Measurements from ENCODE around the gene ADGRL3. TPM values are rescaled to one million over a fixed set of nuclear protein-coding genes. Genes with fewer than 3 reads are reported as not detected.

ADGRL3 gene
- total RNA-seq, 4 donors from 2014 or later = 0.67 to 4.6 (median 1.6) TPM

DNA sequence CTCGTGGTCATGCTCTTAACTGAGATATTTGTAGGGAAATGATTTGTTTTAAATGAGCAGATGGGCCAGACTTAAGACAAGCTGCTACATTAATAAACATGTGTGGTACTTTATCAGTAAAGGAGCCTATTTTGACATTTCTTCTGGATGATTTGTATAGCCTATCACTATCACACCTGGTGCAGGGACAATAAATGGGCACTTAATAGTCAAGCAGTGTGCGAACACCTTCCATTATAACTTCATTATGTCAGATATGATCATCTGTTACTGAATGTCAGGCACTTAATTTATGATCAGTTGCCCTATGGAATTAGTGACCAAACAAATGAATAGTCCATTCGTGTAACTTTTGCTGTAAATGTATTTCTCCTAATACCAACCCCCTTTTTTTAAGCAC lies 628.8 kb downstream of the ADGRL3 start:
- DNase-seq = no peak
- no peaks in the 10 kb centered on the region for H3K27me3 ChIP-seq
- H3K9me3 ChIP-seq = no peaks in the 10 kb centered on the region
- no peak overlapping the region for H3K27ac ChIP-seq
- H3K4me1 ChIP-seq = no peaks in the 10 kb centered on the region
- no peak for TF ChIP-seq POLR2A (IDR thresholded peaks at IDR 0.05)
- TF ChIP-seq, protein P1, sequence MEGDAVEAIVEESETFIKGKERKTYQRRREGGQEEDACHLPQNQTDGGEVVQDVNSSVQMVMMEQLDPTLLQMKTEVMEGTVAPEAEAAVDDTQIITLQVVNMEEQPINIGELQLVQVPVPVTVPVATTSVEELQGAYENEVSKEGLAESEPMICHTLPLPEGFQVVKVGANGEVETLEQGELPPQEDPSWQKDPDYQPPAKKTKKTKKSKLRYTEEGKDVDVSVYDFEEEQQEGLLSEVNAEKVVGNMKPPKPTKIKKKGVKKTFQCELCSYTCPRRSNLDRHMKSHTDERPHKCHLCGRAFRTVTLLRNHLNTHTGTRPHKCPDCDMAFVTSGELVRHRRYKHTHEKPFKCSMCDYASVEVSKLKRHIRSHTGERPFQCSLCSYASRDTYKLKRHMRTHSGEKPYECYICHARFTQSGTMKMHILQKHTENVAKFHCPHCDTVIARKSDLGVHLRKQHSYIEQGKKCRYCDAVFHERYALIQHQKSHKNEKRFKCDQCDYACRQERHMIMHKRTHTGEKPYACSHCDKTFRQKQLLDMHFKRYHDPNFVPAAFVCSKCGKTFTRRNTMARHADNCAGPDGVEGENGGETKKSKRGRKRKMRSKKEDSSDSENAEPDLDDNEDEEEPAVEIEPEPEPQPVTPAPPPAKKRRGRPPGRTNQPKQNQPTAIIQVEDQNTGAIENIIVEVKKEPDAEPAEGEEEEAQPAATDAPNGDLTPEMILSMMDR (IDR thresholded peaks at IDR 0.05) = no peak
- intact Hi-C loops (cut with DNase I) = no loop called here
- no peaks in the 10 kb centered on the region for H3K36me3 ChIP-seq
- 88 to 92% methylated on average over 3 of the region's 3 CpGs for WGBS, 2 donors
- H3K4me3 ChIP-seq (replicated peaks in 1 of 3) = no peak overlapping the region

DNA sequence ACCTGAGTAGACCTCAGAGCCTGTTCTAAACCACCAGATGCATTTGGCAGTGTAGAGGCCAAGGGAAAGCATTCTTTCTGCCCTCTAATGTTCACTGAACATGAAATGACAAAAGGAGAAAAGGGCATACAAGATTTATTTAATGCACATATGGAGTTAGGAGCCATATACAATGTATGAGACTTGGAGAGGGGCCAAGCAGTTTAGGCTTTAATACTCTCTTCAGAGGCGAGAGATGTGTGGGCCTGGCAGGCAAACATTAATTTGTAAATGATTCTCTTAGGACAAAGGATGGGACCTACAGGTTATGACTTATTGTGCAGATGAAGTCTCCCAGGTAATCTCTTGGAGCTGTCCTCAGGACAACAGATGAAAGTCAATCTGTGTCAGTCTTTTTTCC lies 631.9 kb downstream of the ADGRL3 start:
- Histone ChIP-seq H3K4me1 (no peaks in the 10 kb centered on the region), H3K36me3 (no peaks in the 10 kb centered on the region), H3K9me3 (no peaks in the 10 kb centered on the region), H3K27me3 (no peaks in the 10 kb centered on the region), H3K27ac (no peak overlapping the region), H3K4me3 (replicated peaks in 1 of 3) (no peak overlapping the region)
- 78 to 84% methylated on average over 1 of the region's 1 CpG for WGBS, 2 donors
- DNase-seq = no peak
- intact Hi-C loops (cut with DNase I) = no loop called here
- TF ChIP-seq POLR2A (IDR thresholded peaks at IDR 0.05) = no peak
- TF ChIP-seq, protein P1 (IDR thresholded peaks at IDR 0.05) = no peak

DNA sequence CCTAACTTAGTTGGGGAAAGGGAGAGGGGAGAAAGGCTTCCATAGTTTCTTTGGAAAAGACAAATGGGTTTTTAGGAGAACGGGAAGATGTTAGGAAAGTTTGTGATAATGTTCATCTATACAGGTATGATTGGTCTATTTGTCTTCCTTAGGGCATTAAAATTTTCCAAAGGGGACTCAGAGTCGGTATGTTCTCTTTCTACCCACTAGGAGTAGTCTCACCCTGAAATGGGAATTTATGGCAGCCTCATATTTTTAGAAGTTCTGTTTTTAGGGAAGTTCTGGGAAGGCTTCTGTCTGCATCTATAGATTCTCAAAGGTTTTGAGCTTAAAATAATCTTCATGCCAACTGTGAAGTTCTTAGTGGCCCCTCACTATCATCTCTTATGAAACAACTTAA lies 637.3 kb downstream of the ADGRL3 start:
- no peak for TF ChIP-seq POLR2A (IDR thresholded peaks at IDR 0.05)
- TF ChIP-seq, protein P1 (IDR thresholded peaks at IDR 0.05) = no peak
- H3K27me3 ChIP-seq = no peaks in the 10 kb centered on the region

DNA sequence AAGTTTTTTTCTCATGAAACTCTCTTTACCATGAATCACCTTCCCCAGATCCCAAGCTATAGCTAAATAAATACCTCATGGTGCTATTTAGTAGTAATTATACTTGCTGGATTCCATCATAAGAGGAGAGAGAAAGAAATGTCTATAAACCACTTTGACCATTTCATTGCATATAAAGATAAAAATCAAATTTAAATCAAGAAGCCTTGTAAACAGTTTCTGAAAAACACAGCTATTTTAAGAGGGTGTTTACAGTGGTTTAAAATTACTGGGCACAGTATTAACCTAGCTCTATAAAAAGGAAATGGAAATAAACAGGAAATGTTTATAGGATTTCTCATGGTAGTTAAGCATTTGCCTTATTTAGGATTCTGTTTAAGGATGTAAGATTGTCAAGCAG lies 637.9 kb downstream of the ADGRL3 start:
- H3K9me3 ChIP-seq = no peaks in the 10 kb centered on the region
- no peaks in the 10 kb centered on the region for H3K36me3 ChIP-seq
- no peak for DNase-seq
- H3K27me3 ChIP-seq = no peaks in the 10 kb centered on the region
- intact Hi-C loops (cut with DNase I) = no loop called here
- H3K4me1 ChIP-seq = no peaks in the 10 kb centered on the region
- TF ChIP-seq POLR2A (IDR thresholded peaks at IDR 0.05) = no peak
- TF ChIP-seq, protein P1 (IDR thresholded peaks at IDR 0.05) = no peak
- no peak overlapping the region for H3K4me3 ChIP-seq (replicated peaks in 1 of 3)
- H3K27ac ChIP-seq = no peak overlapping the region

More for the DNA sequence above, 637.3 kb downstream of the ADGRL3 start:
- 77 to 90% methylated on average over 2 of the region's 2 CpGs for WGBS, 2 donors
- Histone ChIP-seq H3K4me1 (no peaks in the 10 kb centered on the region), H3K36me3 (no peaks in the 10 kb centered on the region), H3K9me3 (no peaks in the 10 kb centered on the region), H3K4me3 (replicated peaks in 1 of 3) (no peak overlapping the region), H3K27ac (no peak overlapping the region)
- no peak for DNase-seq
- intact Hi-C loops (cut with DNase I) = no loop called here

DNA sequence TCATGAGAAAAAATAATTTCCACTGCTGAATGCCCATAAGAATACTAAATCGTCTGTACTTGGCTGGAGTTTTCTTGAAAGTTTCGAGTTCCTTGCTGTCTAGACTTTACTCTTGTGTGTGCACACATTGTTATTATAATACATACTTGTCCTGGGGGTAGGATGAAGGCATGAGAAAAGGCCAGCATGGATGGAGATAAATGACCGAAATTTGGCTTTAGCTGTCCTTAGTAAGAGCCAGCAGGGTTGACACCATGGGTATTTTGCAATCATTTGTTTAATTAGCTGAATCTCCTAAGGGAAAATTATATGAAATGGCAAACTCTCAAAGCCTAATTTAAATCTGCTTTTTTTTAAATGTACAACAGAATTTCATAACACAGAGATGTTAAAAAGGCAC lies 641.6 kb downstream of the ADGRL3 start:
- Histone ChIP-seq H3K4me3 (replicated peaks in 1 of 3) (no peak overlapping the region), H3K9me3 (peaks cover 4% of the 10 kb centered on the region), H3K27me3 (no peaks in the 10 kb centered on the region), H3K4me1 (no peaks in the 10 kb centered on the region), H3K36me3 (no peaks in the 10 kb centered on the region), H3K27ac (no peak overlapping the region)
- 16 to 17% methylated on average over 3 of the region's 3 CpGs for WGBS, 2 donors
- DNase-seq = no peak
- intact Hi-C loops (cut with DNase I) = no loop called here
- TF ChIP-seq, protein P1 (IDR thresholded peaks at IDR 0.05) = no peak
- no peak for TF ChIP-seq POLR2A (IDR thresholded peaks at IDR 0.05)

Measured in thyroid gland (tissue), 4 donors.